GM06990 (cell line): ENCODE data around the gene FNDC3B.

Experiments
- DNase-seq: peaks from one replicate; pipeline ENCODE4 v3.0.0-alpha.2; 2011; ENCODE audit not compliant: insufficient read length; ENCODE audit errors: extremely low read depth
- H3K27me3 ChIP-seq: replicated peaks from 2 replicates; pipeline ENCODE4 v1.6.0; 2011; ENCODE audit warnings: low read length; ENCODE audit not compliant: control insufficient read depth, insufficient read depth
- H3K36me3 ChIP-seq: 2 replicates; pipeline ENCODE4 v1.5.1; 2011; ENCODE audit warnings: low read length; ENCODE audit not compliant: control insufficient read depth, insufficient read depth
- H3K4me3 ChIP-seq: replicated peaks from 2 replicates; pipeline ENCODE4 v1.5.1; 2011; ENCODE audit warnings: low read depth, mild to moderate bottlenecking, control low read depth, low read length
- CTCF ChIP-seq: IDR thresholded peaks from 2 replicates; pipeline ENCODE4 v1.5.1; 2011; ENCODE audit warnings: low read length, control low read depth, mild to moderate bottlenecking, inconsistent platforms; ENCODE audit not compliant: insufficient read depth, poor library complexity, severe bottlenecking

Gene FNDC3B

GRCh38 chr3:172177046-172177445 is 137.7 kb downstream of the FNDC3B start:
- no peak for DNase-seq

GRCh38 chr3:172177803-172178316 is 138.5 kb downstream of the FNDC3B start:
- no peak overlapping the region for H3K4me3 ChIP-seq
- H3K27me3 ChIP-seq, result no peaks in the 10 kb centered on the region
- no peaks in the 10 kb centered on the region; the same call in 1 of the 2 replicates for H3K36me3 ChIP-seq
- no peak for TF ChIP-seq CTCF
- no peak for DNase-seq

More at GRCh38 chr3:172177046-172177445, 137.7 kb downstream of the FNDC3B start:
- Histone ChIP-seq H3K4me3 (no peak overlapping the region), H3K27me3 (no peaks in the 10 kb centered on the region), H3K36me3 (no peaks in the 10 kb centered on the region)
- TF ChIP-seq CTCF, result no peak

- Histone ChIP-seq H3K4me3 (no peak overlapping the region), H3K36me3 (no peaks in the 10 kb centered on the region; the same call in 1 of the 2 replicates), H3K27me3 (no peaks in the 10 kb centered on the region)
- peak; percentile 23 for DNase-seq
- no peak for TF ChIP-seq CTCF
Observed at GRCh38 chr3:172179680-172180399, 140.5 kb downstream of the FNDC3B start.

- DNase-seq, result no peak
- no peak for TF ChIP-seq CTCF
- Histone ChIP-seq H3K4me3 (no peak overlapping the region), H3K36me3 (no peaks in the 10 kb centered on the region; the same call in 1 of the 2 replicates), H3K27me3 (no peaks in the 10 kb centered on the region)
Observed at GRCh38 chr3:172180473-172180872, 141.1 kb downstream of the FNDC3B start.

GRCh38 chr3:172181932-172182586 is 142.7 kb downstream of the FNDC3B start:
- no peak for TF ChIP-seq CTCF
- Histone ChIP-seq H3K36me3 (no peaks in the 10 kb centered on the region; the same call in 1 of the 2 replicates), H3K4me3 (no peak overlapping the region), H3K27me3 (no peaks in the 10 kb centered on the region)
- no peak for DNase-seq
